Activated B cell treated with CpG ODN at 0.5 μM for 24 hours (primary cell): ENCODE measurements around the gene NOL3. TPM values are rescaled to one million over a fixed set of nuclear protein-coding genes. Genes with fewer than 3 reads are reported as not detected.

ENCODE experiments used
- ATAC-seq: fragments of 200-7000 bp; cut with Tn5 transposase; one replicate; pipeline ENCODE4 v1.10.0; 2021; ENCODE audit warnings: low read depth, mild to moderate bottlenecking, moderate library complexity
- CTCF ChIA-PET: fragments of 350-600 bp; sonication (Branson Sonifier 250); formaldehyde crosslinking; loops from one replicate; lab custom pipeline; 2021; ENCODE audit warnings: antibody characterized with exemption; lab: Charles Lee
- POLR2A ChIA-PET: fragments of 350-600 bp; sonication (Branson Sonifier 250); formaldehyde crosslinking; loops from one replicate; lab custom pipeline; 2021; ENCODE audit warnings: antibody characterized with exemption; lab: Charles Lee
- DNase-seq: peaks from one replicate; pipeline ENCODE4 v3.0.0; 2022
- H3K27ac Mint-ChIP-seq: one replicate; pipeline ENCODE4 v1.8.0; 2020; ENCODE audit warnings: mixed read lengths
- H3K27me3 Mint-ChIP-seq: one replicate; pipeline ENCODE4 v1.8.0; 2021; ENCODE audit warnings: mixed read lengths
- H3K36me3 Mint-ChIP-seq: one replicate; pipeline ENCODE4 v1.8.0; 2021; ENCODE audit warnings: low read depth, mixed read lengths
- H3K4me1 Mint-ChIP-seq: one replicate; pipeline ENCODE4 v1.8.0; 2021; ENCODE audit warnings: mixed read lengths
- H3K4me3 Mint-ChIP-seq: one replicate; pipeline ENCODE4 v1.8.0; 2020; ENCODE audit warnings: mild to moderate bottlenecking, mixed read lengths
- H3K9me3 Mint-ChIP-seq: one replicate; pipeline ENCODE4 v1.8.0; 2020; ENCODE audit warnings: mixed read lengths
- CTCF ChIP-seq: fragments of 200-600 bp; IDR thresholded peaks from one replicate; pipeline ENCODE4 v1.8.0; 2022; ENCODE audit warnings: antibody characterized with exemption, mild to moderate bottlenecking
- intact Hi-C: fragments of 100-400 bp; cut with micrococcal nuclease; formaldehyde crosslinking; loops from one replicate; pipeline ENCODE4 v1.15.1; 2024
- total RNA-seq: library from RNA; stranded (reverse); gene quantifications from 2 replicates; pipeline ENCODE4 v1.2.3, GENCODE V29; 2022

NOL3 gene
- total RNA-seq, 1 donor from 2014 or later = 0.64 TPM

DNA sequence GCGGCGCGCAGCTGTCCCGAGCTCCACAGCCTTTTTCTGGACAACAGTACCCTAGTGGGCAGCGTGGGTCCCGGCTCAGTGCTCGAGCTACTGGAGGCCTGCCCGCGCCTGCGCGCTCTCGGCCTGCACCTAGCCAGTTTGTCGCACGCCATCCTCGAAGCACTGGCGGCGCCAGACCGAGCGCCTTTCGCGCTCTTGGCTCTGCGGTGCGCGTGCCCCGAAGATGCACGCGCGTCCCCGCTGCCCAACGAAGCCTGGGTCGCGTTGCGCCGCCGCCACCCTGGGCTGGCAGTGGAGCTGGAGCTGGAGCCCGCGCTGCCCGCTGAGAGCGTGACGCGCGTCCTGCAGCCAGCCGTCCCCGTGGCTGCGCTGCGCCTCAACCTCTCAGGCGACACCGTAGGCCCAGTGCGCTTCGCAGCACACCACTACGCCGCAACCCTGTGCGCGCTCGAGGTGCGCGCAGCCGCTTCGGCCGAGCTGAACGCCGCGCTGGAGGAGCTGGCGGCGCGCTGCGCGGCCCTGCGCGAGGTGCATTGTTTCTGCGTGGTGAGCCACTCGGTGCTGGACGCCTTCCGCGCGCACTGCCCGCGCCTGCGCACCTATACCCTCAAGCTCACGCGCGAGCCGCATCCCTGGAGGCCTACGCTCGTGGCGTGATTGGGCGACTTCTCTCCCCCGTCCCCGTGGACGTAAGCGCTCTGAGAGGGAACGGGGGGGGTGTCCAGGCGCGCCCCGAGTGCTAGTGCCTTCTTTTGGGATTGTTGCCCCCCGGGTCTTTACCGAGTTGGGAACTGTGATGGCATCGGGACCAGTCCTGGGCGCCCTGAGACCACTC, 7.0 kb upstream of the NOL3 start:
- DNase-seq (no peak), ATAC-seq (no peak)
- peaks cover 45% of the 10 kb centered on the region for H3K4me1 Mint-ChIP-seq
- H3K27ac Mint-ChIP-seq = no peak overlapping the region
- peaks cover 44% of the 10 kb centered on the region for H3K27me3 Mint-ChIP-seq
- H3K4me3 Mint-ChIP-seq = peak overlapping the region; percentile 56
- intact Hi-C loops = loop anchor here (5.0 kb wide), 1 partner anchor 1374 kb away; the partner anchor contains the start of gene ZFP90
- peaks cover 3% of the 10 kb centered on the region for H3K36me3 Mint-ChIP-seq
- no peaks in the 10 kb centered on the region for H3K9me3 Mint-ChIP-seq
- no peak for TF ChIP-seq CTCF
- ChIA-PET POLR2A (interaction anchor here (0.6 to 1.1 kb wide), 6 partner anchors 9 to 300 kb away, joined by 3 to 5 read pairs (median 4); partner anchors contain the start of genes B3GNT9 and MATCAP1), CTCF (interaction anchor here (0.7 to 1.3 kb wide), 2 partner anchors 8 to 64 kb away, joined by 3 read pairs; partner anchors contain the start of gene TMEM208)

DNA sequence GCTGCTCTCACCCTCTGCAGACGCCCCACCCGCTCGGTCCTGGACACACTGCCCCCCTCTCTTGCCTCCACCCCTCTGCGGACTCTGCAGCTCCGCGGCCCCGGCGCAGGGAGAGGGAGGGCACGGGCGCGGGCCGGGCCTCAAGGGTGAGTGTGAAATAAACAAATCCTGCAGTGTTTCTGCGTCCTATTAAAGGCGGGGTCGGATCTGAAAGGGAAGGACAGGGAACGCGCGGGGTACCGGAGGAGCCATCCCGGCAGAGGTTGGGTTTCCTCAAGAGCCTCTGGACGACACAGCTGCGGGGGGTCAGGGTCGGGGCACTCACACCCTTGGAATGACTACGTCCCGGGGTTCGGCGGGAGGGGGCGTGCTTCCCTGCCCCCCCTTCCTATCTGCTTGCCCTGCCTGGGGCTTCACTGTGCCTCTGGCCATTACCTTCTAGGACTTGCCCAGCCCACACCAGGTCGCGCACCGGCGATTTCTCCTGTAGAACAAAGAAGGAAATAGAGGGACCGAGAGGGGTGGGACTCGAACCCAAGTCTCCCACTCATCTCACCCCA, 6.3 kb upstream of the NOL3 start:
- POLR2A ChIA-PET = interaction anchor here (0.9 to 1.1 kb wide), 2 partner anchors 9 to 19 kb away, joined by 3 to 5 read pairs; partner anchors contain the start of gene MATCAP1

GRCh38 chr16:67164599-67165061, 5.7 kb upstream of the NOL3 start, which contains the start of gene HSF4:
Gene HSF4, plus strand, starts transcription at chr16:67164745. Its CDS starts 67 bp downstream, at chr16:67164812.
- ChIA-PET CTCF (interaction anchor here (0.9 kb wide), 1 partner anchor 9 kb away, joined by 3 read pairs; no protein-coding TSS in a partner anchor), POLR2A (interaction anchor here (1.1 kb wide), 1 partner anchor 80 kb away, joined by 3 read pairs; no protein-coding TSS in a partner anchor)
- intact Hi-C loops = loop anchor here (5.0 kb wide), 1 partner anchor 1373 kb away; the partner anchor contains the start of gene ZFP90
- ATAC-seq = no peak
- Mint-ChIP-seq H3K4me3 (peak within 1 kb of the TSS; percentile 56), H3K27me3 (peaks cover 52% of the 10 kb centered on the region), H3K9me3 (no peaks in the 10 kb centered on the region), H3K4me1 (peaks cover 37% of the 10 kb centered on the region), H3K27ac (no peak within 1 kb of the TSS), H3K36me3 (no peaks in the 10 kb centered on the region)
- no peak for TF ChIP-seq CTCF
- DNase-seq = no peak

More for the DNA sequence above, 6.3 kb upstream of the NOL3 start:
- Mint-ChIP-seq H3K27ac (no peak overlapping the region), H3K9me3 (no peaks in the 10 kb centered on the region), H3K36me3 (peaks cover 3% of the 10 kb centered on the region), H3K4me3 (peak overlapping the region; percentile 56), H3K27me3 (peaks cover 50% of the 10 kb centered on the region), H3K4me1 (peaks cover 38% of the 10 kb centered on the region)
- DNase-seq (no peak), ATAC-seq (no peak)
- CTCF ChIA-PET = interaction anchor here (0.7 kb wide), 1 partner anchor 9 kb away, joined by 3 read pairs; no protein-coding TSS in a partner anchor
- TF ChIP-seq CTCF = no peak
- intact Hi-C loops = loop anchor here (5.0 kb wide), 1 partner anchor 1373 kb away; the partner anchor contains the start of gene ZFP90

DNA sequence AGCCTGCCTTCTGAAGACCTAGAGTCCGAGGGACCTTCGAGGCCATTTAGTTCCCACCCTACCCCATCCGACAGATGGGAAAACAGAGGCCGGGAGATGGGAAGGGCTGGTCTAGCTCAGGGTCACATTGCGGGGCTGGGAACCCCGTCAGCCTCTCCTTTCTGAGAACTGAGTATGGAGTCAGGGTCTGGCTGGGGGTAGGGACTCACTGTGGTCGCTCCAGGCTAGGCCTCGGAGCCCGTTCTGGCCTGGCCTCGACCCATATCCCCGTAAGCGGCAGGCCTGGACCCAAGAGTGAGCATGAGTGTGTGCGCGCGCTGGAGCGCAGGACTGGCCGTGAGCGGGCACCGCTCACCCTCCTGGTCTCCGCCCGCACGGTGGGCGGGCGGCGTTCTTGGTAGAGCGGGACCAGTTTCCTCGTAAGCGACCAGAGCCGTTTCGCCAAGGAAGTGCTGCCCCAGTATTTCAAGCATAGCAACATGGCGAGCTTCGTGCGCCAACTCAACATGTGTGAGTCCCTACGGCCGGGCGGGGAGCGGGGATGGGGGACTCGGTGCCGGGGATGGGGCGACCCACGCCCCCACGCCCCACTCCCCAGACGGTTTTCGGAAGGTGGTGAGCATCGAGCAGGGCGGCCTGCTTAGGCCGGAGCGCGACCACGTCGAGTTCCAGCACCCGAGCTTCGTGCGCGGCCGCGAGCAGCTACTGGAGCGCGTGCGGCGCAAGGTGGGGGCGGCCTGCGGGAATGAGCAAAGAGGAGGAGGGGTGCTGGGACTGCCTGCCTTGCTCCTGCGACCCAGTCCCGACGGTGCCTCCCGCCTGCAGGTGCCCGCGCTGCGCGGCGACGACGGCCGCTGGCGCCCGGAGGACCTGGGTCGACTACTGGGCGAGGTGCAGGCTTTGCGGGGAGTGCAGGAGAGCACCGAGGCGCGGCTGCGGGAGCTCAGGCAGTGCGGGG, 4.9 kb upstream of the NOL3 start:
- H3K9me3 Mint-ChIP-seq = no peaks in the 10 kb centered on the region
- peaks cover 39% of the 10 kb centered on the region for H3K4me1 Mint-ChIP-seq
- no peaks in the 10 kb centered on the region for H3K36me3 Mint-ChIP-seq
- H3K27me3 Mint-ChIP-seq = peaks cover 57% of the 10 kb centered on the region
- intact Hi-C loops = no loop called here
- ATAC-seq (no peak), DNase-seq (no peak)
- no peak overlapping the region for H3K27ac Mint-ChIP-seq
- H3K4me3 Mint-ChIP-seq = peak overlapping the region; percentile 38
- POLR2A ChIA-PET = interaction anchor here (0.5 to 1.1 kb wide), 2 partner anchors 16 to 79 kb away, joined by 3 to 7 read pairs; no protein-coding TSS in a partner anchor
- no peak for TF ChIP-seq CTCF
- CTCF ChIA-PET = interaction anchor here (0.9 kb wide), 1 partner anchor 10 kb away, joined by 3 read pairs; no protein-coding TSS in a partner anchor
